ENCODE measurements around the gene CCIN. TPM values are rescaled to one million over a fixed set of nuclear protein-coding genes. Genes with fewer than 3 reads are reported as not detected.
"Not testable (repeated sequence)": the region's sequence is repeated elsewhere in the genome, so short reads cannot be mapped to it uniquely, and the experiment has no call there.

CCIN gene
- total RNA-seq, 1 donor from 2014 or later, result 0.06 TPM

- TF ChIP-seq CTCF (conservative IDR thresholded peaks at IDR 0.05; ENCODE audit: low read depth, low read length), result no peak
- H3K4me3 ChIP-seq (ENCODE audit: low read depth, low read length), result no peak overlapping the region
- no peak for DNase-seq (ENCODE audit: low read depth)
These were observed 10.3 kb upstream of the CCIN start for GRCh38 chr9:36158917-36159316.

DNA sequence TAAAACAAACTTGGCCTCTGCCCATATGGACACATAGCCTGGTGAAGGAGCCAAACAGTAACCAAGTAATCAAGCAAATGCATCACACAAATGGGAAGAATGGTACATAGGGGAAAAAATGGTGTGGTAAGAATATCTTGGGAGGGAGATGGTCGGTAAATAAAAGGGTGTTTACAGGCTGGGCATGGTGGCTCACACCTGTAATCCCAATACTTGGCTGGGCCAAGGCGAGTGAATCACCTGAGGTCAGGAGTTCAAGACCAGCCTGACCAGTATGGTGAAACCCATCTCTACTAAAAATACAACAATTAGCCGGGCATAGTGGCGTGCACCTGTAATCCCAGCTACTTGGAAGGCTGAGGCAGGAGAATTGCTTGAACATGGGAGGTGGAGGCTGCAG, 9.7 kb upstream of the CCIN start:
- DNase-seq (ENCODE audit: low read depth), result not testable (repeated sequence)

GRCh38 chr9:36160126-36160525, 9.1 kb upstream of the CCIN start:
- DNase-seq (ENCODE audit: low read depth); H3K4me3 ChIP-seq (ENCODE audit: low read depth, low read length): not testable (repeated sequence)

More for the DNA sequence above, 9.7 kb upstream of the CCIN start:
- not testable (repeated sequence) for H3K4me3 ChIP-seq (ENCODE audit: low read depth, low read length)

DNA sequence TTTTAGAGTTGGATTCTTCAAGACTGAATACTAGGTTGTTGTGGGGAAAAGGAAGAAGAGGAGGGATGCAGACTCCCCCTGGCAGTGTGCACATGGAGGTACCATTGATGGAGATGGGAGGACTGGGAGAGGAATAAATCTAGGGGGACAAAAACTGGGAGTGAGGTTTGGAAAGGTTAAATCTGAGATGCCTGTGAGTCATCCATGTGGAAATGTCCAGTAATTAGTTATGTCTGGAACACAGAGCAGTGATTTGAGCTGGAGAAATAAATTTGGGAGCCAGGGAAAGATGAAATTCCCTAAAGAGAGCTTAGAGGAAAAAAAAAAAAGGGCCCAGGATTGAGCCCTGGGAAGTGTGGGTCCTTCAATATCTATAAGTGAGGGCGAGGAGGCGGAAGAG, 8.0 kb upstream of the CCIN start:
- no peak for DNase-seq (ENCODE audit: low read depth)
- no peak overlapping the region for H3K4me3 ChIP-seq (ENCODE audit: low read depth, low read length)
- no peak for TF ChIP-seq CTCF (conservative IDR thresholded peaks at IDR 0.05; ENCODE audit: low read depth, low read length)

GRCh38 chr9:36162211-36162738, 6.9 kb upstream of the CCIN start:
- no peak for DNase-seq (ENCODE audit: low read depth)
- no peak overlapping the region for H3K4me3 ChIP-seq (ENCODE audit: low read depth, low read length)
- TF ChIP-seq CTCF (conservative IDR thresholded peaks at IDR 0.05; ENCODE audit: low read depth, low read length), result no peak

- TF ChIP-seq CTCF (conservative IDR thresholded peaks at IDR 0.05; ENCODE audit: low read depth, low read length), result no peak
- DNase-seq (ENCODE audit: low read depth), result peak; percentile 33
These were observed 6.0 kb upstream of the CCIN start for GRCh38 chr9:36163049-36163785.

DNA sequence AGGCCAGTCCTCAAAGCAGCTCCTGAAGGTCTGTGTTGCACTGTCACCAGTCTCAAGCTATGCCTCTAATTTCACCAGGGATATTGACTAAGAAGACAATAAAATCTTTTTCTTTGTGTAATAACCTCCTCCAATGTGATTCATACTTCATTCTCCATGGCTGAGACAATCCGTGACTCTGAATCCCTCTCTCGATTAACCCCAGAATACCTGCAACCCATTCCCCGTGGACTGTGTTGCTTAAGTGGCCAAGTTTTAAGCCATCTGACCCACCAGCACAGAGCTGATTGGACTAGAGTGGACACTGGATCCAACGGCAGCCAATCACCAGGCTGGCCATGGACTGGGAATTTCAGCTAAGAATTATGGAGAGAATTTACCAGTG, 5.4 kb upstream of the CCIN start:
- DNase-seq (ENCODE audit: low read depth), result peak; percentile 62
- TF ChIP-seq CTCF (conservative IDR thresholded peaks at IDR 0.05; ENCODE audit: low read depth, low read length), result no peak
- no peak overlapping the region for H3K4me3 ChIP-seq (ENCODE audit: low read depth, low read length)

More at GRCh38 chr9:36163049-36163785, 6.0 kb upstream of the CCIN start:
- no peak overlapping the region for H3K4me3 ChIP-seq (ENCODE audit: low read depth, low read length)

GRCh38 chr9:36164372-36164771, 4.8 kb upstream of the CCIN start:
- H3K4me3 ChIP-seq (ENCODE audit: low read depth, low read length), result no peak overlapping the region
- DNase-seq (ENCODE audit: low read depth), result no peak
- no peak for TF ChIP-seq CTCF (conservative IDR thresholded peaks at IDR 0.05; ENCODE audit: low read depth, low read length)
